ENCODE measurements around the gene CNTN4. TPM values are rescaled to one million over a fixed set of nuclear protein-coding genes. Genes with fewer than 3 reads are reported as not detected.

The CNTN4 gene
- total and polyA plus RNA-seq, 2 experiments from 2014 or later: 0.91 to 4.0 TPM

GRCh38 chr3:3085782-3086181 is 987.1 kb downstream of the CNTN4 start:
- peaks cover 97% of the 10 kb centered on the region for H3K9me3 Mint-ChIP-seq
- H3K4me2 ChIP-seq: no peak overlapping the region
- H3K4me3 ChIP-seq: no peak overlapping the region
- no peaks in the 10 kb centered on the region for H3K79me2 ChIP-seq (replicated peaks; ENCODE audit: insufficient read depth)
- DNase-seq (ENCODE audit: low spot score) (no peak), ATAC-seq (no peak)
- H3K27ac Mint-ChIP-seq: no peak overlapping the region
- H3K4me3 Mint-ChIP-seq: no peak overlapping the region
- H3F3A ChIP-seq (replicated peaks; ENCODE audit: low read depth): no peaks in the 10 kb centered on the region
- H3K4me1 Mint-ChIP-seq: no peaks in the 10 kb centered on the region
- TF ChIP-seq ZNF462 (CRISPR knock-in tag; IDR thresholded peaks at IDR 0.05): no peak
- TF ChIP-seq ZNF114 (CRISPR knock-in tag; IDR thresholded peaks at IDR 0.05): no peak
- no peak for TF ChIP-seq CREB1 (CRISPR knock-in tag; IDR thresholded peaks at IDR 0.05; ENCODE audit: low read depth)
- TF ChIP-seq ZNF331 (CRISPR knock-in tag; IDR thresholded peaks at IDR 0.05; ENCODE audit: low read depth): no peak
- no peak for TF ChIP-seq REST (IDR thresholded peaks at IDR 0.05; ENCODE audit: unreplicated experiment)
- TF ChIP-seq POLR2AphosphoS5 (IDR thresholded peaks at IDR 0.05; ENCODE audit: low read depth): no peak
- no peak for TF ChIP-seq ETS1 (IDR thresholded peaks at IDR 0.05)
- TF ChIP-seq NANOG (IDR thresholded peaks at IDR 0.05; ENCODE audit: borderline replicate concordance): no peak
- TF ChIP-seq EZH2 (IDR thresholded peaks at IDR 0.05; ENCODE audit: low read depth, unreplicated experiment): no peak
- TF ChIP-seq CTCF (conservative IDR thresholded peaks at IDR 0.05; ENCODE audit: low read depth in 2 of 2): no peak
- H3K27me3 Mint-ChIP-seq (ENCODE audit: insufficient read depth, low read depth, poor library complexity): no peaks in the 10 kb centered on the region
- H3K27me3 ChIP-seq (ENCODE audit: insufficient read depth): no peaks in the 10 kb centered on the region
- no peak overlapping the region for H3K27ac ChIP-seq (ENCODE audit: low read depth)
- H4K20me1 ChIP-seq (replicated peaks; ENCODE audit: insufficient read depth): no peaks in the 10 kb centered on the region
- H3K9me2 ChIP-seq (ENCODE audit: insufficient read depth): 0 out of 2 replicates have a peak, but pooled peaks cover under 1% of the 10 kb centered on the region
- no peak overlapping the region for H2AFZ ChIP-seq
- peaks cover 24% of the 10 kb centered on the region for H3K4me1 ChIP-seq (ENCODE audit: insufficient read depth)
- H3K36me3 ChIP-seq (ENCODE audit: insufficient read depth): no peaks in the 10 kb centered on the region
- H3K36me3 Mint-ChIP-seq (ENCODE audit: low read depth): peaks cover 38% of the 10 kb centered on the region

All from GM23338 (cell line).